DND-41 (cell line): ENCODE measurements around the gene FREM2.

Source experiments
- ATAC-seq: fragments of 200-7000 bp; cut with Tn5 transposase; 3 replicates; pipeline ENCODE4 v1.9.1; 2021; ENCODE audit warnings: low read depth; ENCODE audit not compliant: insufficient read depth
- DNase-seq: peaks from one replicate; pipeline ENCODE4 v3.0.0-alpha.2; 2020
- H2AFZ ChIP-seq: 2 replicates; pipeline ENCODE4 v1.6.0; 2012; ENCODE audit warnings: low read depth, low read length
- H3K27ac ChIP-seq: 2 replicates; pipeline ENCODE4 v1.5.1; 2012; ENCODE audit warnings: low read length, inconsistent platforms
- H3K27me3 ChIP-seq: fragments of 200-600 bp; sonication (generic); 2 replicates; pipeline ENCODE4 v1.6.0; 2012; ENCODE audit warnings: low read length, mild to moderate bottlenecking, inconsistent platforms; ENCODE audit not compliant: insufficient read depth, poor library complexity
- H3K36me3 ChIP-seq: 2 replicates; pipeline ENCODE4 v1.5.1; 2012; ENCODE audit warnings: low read length, inconsistent platforms; ENCODE audit not compliant: insufficient read depth
- H3K4me1 ChIP-seq: 2 replicates; pipeline ENCODE4 v1.5.1; 2012; ENCODE audit warnings: mild to moderate bottlenecking, low read length; ENCODE audit not compliant: insufficient read depth
- H3K4me2 ChIP-seq: 2 replicates; pipeline ENCODE4 v1.6.0; 2012; ENCODE audit warnings: mild to moderate bottlenecking, moderate library complexity, low read length, inconsistent platforms; ENCODE audit not compliant: insufficient read depth
- H3K4me3 ChIP-seq, 2 experiments: fragments of 200-600 bp in 1 of 2; shearing (Covaris generic) in 1 of 2; 2 replicates each; pipeline ENCODE4 v1.5.1; 2012 to 2016; ENCODE audit warnings: inconsistent platforms in 2 of 2, low read length in 2 of 2, mild to moderate bottlenecking in 2 of 2, low read depth in 1 of 2, moderate library complexity in 1 of 2
- H3K79me2 ChIP-seq: 2 replicates; pipeline ENCODE4 v1.6.0; 2012; ENCODE audit warnings: low read length, inconsistent platforms; ENCODE audit not compliant: insufficient read depth
- H3K9ac ChIP-seq: 2 replicates; pipeline ENCODE4 v1.6.0; 2012; ENCODE audit warnings: low read depth, mild to moderate bottlenecking, inconsistent platforms, low read length, moderate library complexity
- H3K9me3 ChIP-seq: 2 replicates; pipeline ENCODE4 v1.5.1; 2012; ENCODE audit warnings: low read length, moderate library complexity, mild to moderate bottlenecking, inconsistent platforms; ENCODE audit not compliant: insufficient read depth, severe bottlenecking
- H4K20me1 ChIP-seq: 2 replicates; pipeline ENCODE4 v1.6.0; 2012; ENCODE audit warnings: low read length; ENCODE audit not compliant: insufficient read depth
- CTCF ChIP-seq: IDR thresholded peaks from 2 replicates; pipeline ENCODE4 v1.5.1; 2012; ENCODE audit warnings: borderline replicate concordance, low read length, moderate library complexity, mild to moderate bottlenecking; ENCODE audit not compliant: poor library complexity, severe bottlenecking; ENCODE audit errors: extremely low read depth
- EZH2 ChIP-seq: IDR thresholded peaks from 3 replicates; pipeline ENCODE4 v1.6.1; 2012; ENCODE audit warnings: borderline replicate concordance, low read depth, mild to moderate bottlenecking, moderate library complexity, low read length, inconsistent platforms; ENCODE audit not compliant: severe bottlenecking

FREM2 gene

GRCh38 chr13:38921081-38921480, 234.2 kb downstream of the FREM2 start:
- H3K4me3 ChIP-seq = no peak overlapping the region
- H3K27ac ChIP-seq = no peak overlapping the region
- H3K4me2 ChIP-seq = no peak overlapping the region
- no peaks in the 10 kb centered on the region for H3K9me3 ChIP-seq
- H3K79me2 ChIP-seq = no peaks in the 10 kb centered on the region
- no peaks in the 10 kb centered on the region for H3K27me3 ChIP-seq
- TF ChIP-seq EZH2 (no peak), CTCF (no peak)
- H2AFZ ChIP-seq = no peak overlapping the region
- DNase-seq (no peak), ATAC-seq (no peak)
- no peaks in the 10 kb centered on the region for H3K36me3 ChIP-seq
- H3K4me1 ChIP-seq = peaks cover 6% of the 10 kb centered on the region; the same call in 1 of the 2 replicates
- H4K20me1 ChIP-seq = no peaks in the 10 kb centered on the region
- no peak overlapping the region for H3K9ac ChIP-seq

GRCh38 chr13:38922170-38922569, 235.3 kb downstream of the FREM2 start:
- H3K4me2 ChIP-seq = no peak overlapping the region
- H3K27me3 ChIP-seq = no peaks in the 10 kb centered on the region
- no peaks in the 10 kb centered on the region for H3K9me3 ChIP-seq

GRCh38 chr13:38933786-38934185, 246.9 kb downstream of the FREM2 start:
- no peaks in the 10 kb centered on the region for H3K9me3 ChIP-seq
- no peak overlapping the region for H3K4me2 ChIP-seq
- no peak overlapping the region for H3K27ac ChIP-seq
- H4K20me1 ChIP-seq = no peaks in the 10 kb centered on the region
- H2AFZ ChIP-seq = no peak overlapping the region
- no peak overlapping the region for H3K9ac ChIP-seq
- no peaks in the 10 kb centered on the region for H3K79me2 ChIP-seq
- ATAC-seq (no peak), DNase-seq (no peak)
- TF ChIP-seq CTCF (no peak), EZH2 (no peak)
- no peak overlapping the region for H3K4me3 ChIP-seq
- H3K4me1 ChIP-seq = no peaks in the 10 kb centered on the region
- H3K36me3 ChIP-seq = no peaks in the 10 kb centered on the region
- no peaks in the 10 kb centered on the region for H3K27me3 ChIP-seq

More at GRCh38 chr13:38922170-38922569, 235.3 kb downstream of the FREM2 start:
- Histone ChIP-seq H3K27ac (no peak overlapping the region), H3K36me3 (no peaks in the 10 kb centered on the region), H3K9ac (no peak overlapping the region), H2AFZ (no peak overlapping the region), H3K4me3 (no peak overlapping the region), H4K20me1 (no peaks in the 10 kb centered on the region), H3K79me2 (no peaks in the 10 kb centered on the region), H3K4me1 (peaks cover 6% of the 10 kb centered on the region; the same call in 1 of the 2 replicates)
- ATAC-seq (no peak), DNase-seq (no peak)
- no peak for TF ChIP-seq CTCF
- TF ChIP-seq EZH2 = no peak
